CD4-positive, alpha-beta T cell (primary cell): Measurements from ENCODE around the gene ZNF627. TPM values are rescaled to one million over a fixed set of nuclear protein-coding genes. Genes with fewer than 3 reads are reported as not detected.
A peak's percentile ranks its signal among the peaks of the same experiment; 100 is the strongest.

Experiments
- ATAC-seq: fragments of 200-7000 bp; cut with Tn5 transposase; one replicate; pipeline ENCODE4 v1.10.0; 2022; ENCODE audit warnings: mild to moderate bottlenecking; ENCODE audit not compliant: poor library complexity
- CTCF ChIA-PET: fragments of 350-600 bp; sonication (Branson Sonifier 250); formaldehyde crosslinking; loops from one replicate; lab custom pipeline; 2021; ENCODE audit warnings: antibody characterized with exemption, inconsistent platforms; lab: Charles Lee
- POLR2A ChIA-PET: fragments of 350-600 bp; sonication (Branson Sonifier 250); formaldehyde crosslinking; loops from one replicate; lab custom pipeline; 2021; ENCODE audit warnings: antibody characterized with exemption, inconsistent platforms; lab: Charles Lee
- DNase-seq, 14 experiments: peaks; one replicate each; pipeline ENCODE4 v3.0.0-alpha.2; 2013 to 2020; ENCODE audit warnings: mixed read lengths in 2 of 14
- H3K27ac ChIP-seq, 2 donors: one replicate each; pipeline versions ENCODE4 v1.5.1 to v1.7.0; 2013; ENCODE audit warnings: low read length in 2 of 2, low read depth in 1 of 2, mild to moderate bottlenecking in 1 of 2
- H3K27me3 ChIP-seq, 2 experiments: 1 replicate in 1 of 2; 2 replicates in 1 of 2; pipeline versions ENCODE4 v1.6.1 to v1.7.0; 2013; ENCODE audit warnings: low read length in 2 of 2, control low read depth in 1 of 2, mild to moderate bottlenecking in 1 of 2, moderate library complexity in 1 of 2; ENCODE audit not compliant: insufficient read depth in 2 of 2, control insufficient read depth in 1 of 2
- H3K36me3 ChIP-seq: one replicate; pipeline ENCODE4 v1.6.1; 2013; ENCODE audit warnings: low read length, control low read depth; ENCODE audit not compliant: insufficient read depth
- H3K4me1 ChIP-seq: one replicate; pipeline ENCODE4 v1.6.1; 2013; ENCODE audit warnings: low read length, control low read depth; ENCODE audit not compliant: insufficient read depth
- H3K4me3 ChIP-seq: one replicate; pipeline ENCODE4 v1.5.1; 2013; ENCODE audit warnings: mild to moderate bottlenecking, low read length, moderate library complexity
- H3K9me3 ChIP-seq, 2 experiments: 1 replicate in 1 of 2; 2 replicates in 1 of 2; pipeline versions ENCODE4 v1.6.1 to v1.7.0; 2013; ENCODE audit warnings: low read length in 2 of 2, mild to moderate bottlenecking in 2 of 2, control low read depth in 1 of 2, moderate library complexity in 1 of 2; ENCODE audit not compliant: control insufficient read depth in 1 of 2, insufficient read depth in 1 of 2
- H3K27ac Mint-ChIP-seq: one replicate; pipeline ENCODE4 v1.8.0; 2020; ENCODE audit warnings: mixed read lengths
- H3K27me3 Mint-ChIP-seq: one replicate; pipeline ENCODE4 v1.8.0; 2021; ENCODE audit warnings: mixed read lengths
- H3K36me3 Mint-ChIP-seq: one replicate; pipeline ENCODE4 v1.8.0; 2021; ENCODE audit warnings: low read depth, mixed read lengths
- H3K4me1 Mint-ChIP-seq: one replicate; pipeline ENCODE4 v1.8.0; 2021; ENCODE audit warnings: low read depth, mixed read lengths
- H3K4me3 Mint-ChIP-seq: one replicate; pipeline ENCODE4 v1.8.0; 2020; ENCODE audit warnings: mild to moderate bottlenecking, mixed read lengths
- H3K9me3 Mint-ChIP-seq: one replicate; pipeline ENCODE4 v1.8.0; 2020; ENCODE audit warnings: mixed read lengths
- intact Hi-C, 2 experiments: fragments of 100-400 bp; cut with DNase I in 1 of 2; cut with micrococcal nuclease in 1 of 2; formaldehyde crosslinking; loops; one replicate each; pipeline versions ENCODE4 v1.15.1 to v1.9.0; 2023 to 2025; cut with DNase I, micrococcal nuclease
- total RNA-seq, 174 experiments: library from RNA in 2 of 174; stranded (reverse) in 2 of 174; gene quantifications; one replicate each; pipeline ENCODE4 v1.2.3 and lab custom pipeline; 2021 to 2026
- TF ChIP-seq, protein P1 (sequence below): fragments of 200-600 bp; IDR thresholded peaks from one replicate; pipeline ENCODE4 v1.8.0; 2022; ENCODE audit warnings: antibody characterized with exemption, mild to moderate bottlenecking

Gene ZNF627
- total RNA-seq, 2 experiments from 2014 or later: 11.7 to 12.7 TPM

DNA sequence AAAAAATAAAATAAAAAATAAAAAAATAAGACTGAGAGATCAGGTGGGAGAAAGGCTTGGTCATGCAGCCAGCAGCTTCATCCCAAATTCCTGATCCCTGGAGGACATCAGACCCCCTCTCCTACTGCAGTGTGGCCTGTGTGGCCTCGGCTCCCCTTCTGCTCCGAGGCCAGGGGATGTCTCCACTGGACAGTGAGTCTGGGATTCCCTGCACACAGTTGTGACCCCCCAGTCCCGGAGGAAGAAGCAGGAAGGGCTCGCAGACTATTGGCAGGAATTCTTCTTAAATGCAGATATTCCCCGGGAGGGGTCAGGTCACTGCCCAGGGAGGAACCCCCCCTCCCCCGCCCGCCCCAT lies 41.9 kb downstream of the ZNF627 start:
- peaks cover 12% of the 10 kb centered on the region for H3K4me1 ChIP-seq
- no peaks in the 10 kb centered on the region for H3K36me3 ChIP-seq
- ChIA-PET POLR2A (no interaction called here), CTCF (no interaction called here)
- Mint-ChIP-seq H3K27ac (no peak overlapping the region), H3K4me3 (no peak overlapping the region), H3K27me3 (peaks cover 25% of the 10 kb centered on the region), H3K9me3 (peaks cover under 1% of the 10 kb centered on the region), H3K36me3 (no peaks in the 10 kb centered on the region), H3K4me1 (peaks cover 3% of the 10 kb centered on the region)
- intact Hi-C loops: no loop called here
- no peak overlapping the region for H3K27ac ChIP-seq
- TF ChIP-seq, protein P1, sequence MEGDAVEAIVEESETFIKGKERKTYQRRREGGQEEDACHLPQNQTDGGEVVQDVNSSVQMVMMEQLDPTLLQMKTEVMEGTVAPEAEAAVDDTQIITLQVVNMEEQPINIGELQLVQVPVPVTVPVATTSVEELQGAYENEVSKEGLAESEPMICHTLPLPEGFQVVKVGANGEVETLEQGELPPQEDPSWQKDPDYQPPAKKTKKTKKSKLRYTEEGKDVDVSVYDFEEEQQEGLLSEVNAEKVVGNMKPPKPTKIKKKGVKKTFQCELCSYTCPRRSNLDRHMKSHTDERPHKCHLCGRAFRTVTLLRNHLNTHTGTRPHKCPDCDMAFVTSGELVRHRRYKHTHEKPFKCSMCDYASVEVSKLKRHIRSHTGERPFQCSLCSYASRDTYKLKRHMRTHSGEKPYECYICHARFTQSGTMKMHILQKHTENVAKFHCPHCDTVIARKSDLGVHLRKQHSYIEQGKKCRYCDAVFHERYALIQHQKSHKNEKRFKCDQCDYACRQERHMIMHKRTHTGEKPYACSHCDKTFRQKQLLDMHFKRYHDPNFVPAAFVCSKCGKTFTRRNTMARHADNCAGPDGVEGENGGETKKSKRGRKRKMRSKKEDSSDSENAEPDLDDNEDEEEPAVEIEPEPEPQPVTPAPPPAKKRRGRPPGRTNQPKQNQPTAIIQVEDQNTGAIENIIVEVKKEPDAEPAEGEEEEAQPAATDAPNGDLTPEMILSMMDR: no peak
- ATAC-seq (no peak), DNase-seq (no peak)
- peaks cover 0 to 14% of the 10 kb centered on the region in 2 experiments for H3K9me3 ChIP-seq
- peaks cover 16 to 18% of the 10 kb centered on the region in 2 experiments for H3K27me3 ChIP-seq
- no peak overlapping the region for H3K4me3 ChIP-seq

DNA sequence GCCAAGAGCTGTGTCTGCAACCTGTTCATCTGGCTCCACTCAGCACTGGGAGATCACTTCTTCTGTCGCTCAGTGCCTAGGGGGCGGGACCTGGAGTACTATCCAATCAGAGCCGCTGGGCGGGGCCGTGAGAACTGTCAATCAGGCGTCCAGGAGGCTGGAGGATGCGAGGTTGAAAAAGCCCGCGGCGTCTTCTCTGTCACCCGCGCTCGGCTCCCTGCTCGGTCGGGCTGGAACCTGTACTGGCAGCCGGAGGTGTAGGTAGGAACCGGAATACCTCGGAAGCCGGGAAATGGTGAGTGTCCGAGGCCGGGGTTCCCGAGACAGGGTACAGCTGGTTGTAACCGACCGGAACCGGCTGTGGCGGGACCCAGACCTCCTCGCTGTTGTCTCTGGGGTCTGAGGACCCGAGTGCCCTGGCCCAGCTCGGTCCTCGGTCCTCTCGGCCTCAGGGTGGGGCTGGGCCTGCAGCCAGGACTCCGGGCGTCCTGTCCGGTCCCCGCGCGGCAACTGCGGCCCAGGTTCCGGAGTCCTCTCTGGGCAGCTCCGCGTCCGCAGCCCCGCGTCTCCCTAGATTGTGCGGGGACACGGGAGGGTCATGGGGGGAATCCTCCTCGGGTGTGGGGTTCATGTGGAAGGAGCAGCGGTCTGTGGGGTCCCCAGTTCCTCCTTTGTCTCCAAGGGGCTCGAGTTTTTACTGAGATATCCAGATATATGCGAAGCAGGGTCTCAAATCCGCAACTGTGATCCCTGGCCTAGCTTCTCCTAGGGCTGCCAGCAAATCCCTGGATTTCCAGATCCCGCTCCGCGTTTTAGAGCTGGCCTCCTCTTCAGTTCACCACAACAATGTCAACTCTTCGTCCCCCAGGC lies 42.6 kb downstream of the ZNF627 start:
- CTCF ChIA-PET: no interaction called here
- intact Hi-C loops: no loop called here

DNA sequence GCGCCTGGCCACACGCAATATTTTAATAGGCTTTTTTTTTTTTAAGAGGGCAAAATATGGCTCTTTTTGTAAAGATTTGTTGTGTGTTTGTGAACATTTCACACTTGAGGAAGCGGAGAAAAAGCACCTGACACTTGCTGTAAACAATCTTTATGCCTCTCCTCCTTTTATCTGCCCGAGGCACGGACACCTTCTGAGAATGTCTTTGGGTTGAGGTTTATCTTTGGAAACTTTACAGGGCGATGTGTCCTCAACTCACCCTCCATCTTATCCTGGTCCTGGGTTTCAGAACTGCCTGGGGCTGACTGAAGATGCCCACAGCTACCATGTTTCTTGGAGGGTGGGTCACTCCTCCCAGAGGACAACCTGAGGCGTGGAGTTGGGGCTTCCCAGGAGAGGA lies 44.0 kb downstream of the ZNF627 start:
- CTCF ChIA-PET: no interaction called here
- TF ChIP-seq, protein P1: no peak
- ATAC-seq: no peak
- peaks cover 16 to 22% of the 10 kb centered on the region in 2 experiments for H3K27me3 ChIP-seq
- Mint-ChIP-seq H3K9me3 (no peaks in the 10 kb centered on the region), H3K36me3 (no peaks in the 10 kb centered on the region), H3K4me1 (peaks cover 3% of the 10 kb centered on the region), H3K27ac (no peak overlapping the region), H3K4me3 (no peak overlapping the region), H3K27me3 (peaks cover 25% of the 10 kb centered on the region)
- intact Hi-C loops: no loop called here
- H3K4me1 ChIP-seq: peaks cover 12% of the 10 kb centered on the region
- no peak for DNase-seq
- no peaks in the 10 kb centered on the region for H3K36me3 ChIP-seq
- peaks cover 0 to 19% of the 10 kb centered on the region in 2 experiments for H3K9me3 ChIP-seq
- H3K4me3 ChIP-seq: no peak overlapping the region
- POLR2A ChIA-PET: no interaction called here
- H3K27ac ChIP-seq: no peak overlapping the region

More for the DNA sequence above, 42.6 kb downstream of the ZNF627 start:
- H3K27me3 Mint-ChIP-seq: peaks cover 25% of the 10 kb centered on the region
- ATAC-seq: peak; percentile 100
- H3K4me1 Mint-ChIP-seq: peaks cover 3% of the 10 kb centered on the region
- H3K9me3 ChIP-seq: peaks cover 0 to 14% of the 10 kb centered on the region in 2 experiments
- H3K27ac ChIP-seq: no peak overlapping the region
- H3K4me3 Mint-ChIP-seq: peak overlapping the region; percentile 51
- no peaks in the 10 kb centered on the region for H3K36me3 ChIP-seq
- H3K4me1 ChIP-seq: peaks cover 12% of the 10 kb centered on the region
- POLR2A ChIA-PET: no interaction called here
- no peaks in the 10 kb centered on the region for H3K9me3 Mint-ChIP-seq
- no peaks in the 10 kb centered on the region for H3K36me3 Mint-ChIP-seq
- TF ChIP-seq, protein P1: no peak
- H3K27me3 ChIP-seq: peaks cover 16 to 18% of the 10 kb centered on the region in 2 experiments
- peak overlapping the region; percentile 53 for H3K4me3 ChIP-seq
- no peak overlapping the region for H3K27ac Mint-ChIP-seq
- peak; percentile 62 to 90 (median 80) for DNase-seq
